Caco-2 (cell line): ENCODE results near the gene CDC123. TPM values are rescaled to one million over a fixed set of nuclear protein-coding genes. Genes with fewer than 3 reads are reported as not detected.

Experiments
- BruUV-seq: library from RNA; stranded (reverse); fragments of 400-500 nt; replicated peaks from 2 replicates; lab custom pipeline; 2021; lab: Mats Ljungman, UMichigan
- CTCF ChIA-PET: fragments of 300-600 bp; sonication (Branson Sonifier 250); formaldehyde crosslinking; loops from one replicate; lab custom pipeline; 2022; ENCODE audit warnings: antibody characterized with exemption; lab: Charles Lee
- POLR2A ChIA-PET: fragments of 300-600 bp; sonication (Branson Sonifier 250); formaldehyde crosslinking; loops from one replicate; lab custom pipeline; 2022; ENCODE audit warnings: antibody characterized with exemption; lab: Charles Lee
- DNase-seq, 2 experiments: peaks; one replicate each; pipeline versions ENCODE4 v3.0.0 to v3.0.0-alpha.2; 2020 to 2022
- H3K27me3 ChIP-seq: replicated peaks from 2 replicates; pipeline ENCODE4 v1.6.0; 2011; ENCODE audit warnings: low read length; ENCODE audit not compliant: control insufficient read depth, insufficient read depth
- H3K36me3 ChIP-seq: 2 replicates; pipeline ENCODE4 v1.5.1; 2011; ENCODE audit warnings: low read length; ENCODE audit not compliant: control insufficient read depth, insufficient read depth
- H3K4me1 ChIP-seq: fragments of 250-450 bp; sonication (Bioruptor Pico); 2 replicates; pipeline ENCODE4 v1.5.1; 2020; ENCODE audit warnings: mild to moderate bottlenecking
- H3K4me3 ChIP-seq: 2 replicates; pipeline ENCODE4 v1.5.1; 2011; ENCODE audit warnings: low read depth, mild to moderate bottlenecking, control low read depth, low read length
- H3K9me3 ChIP-seq: fragments of 250-450 bp; sonication (Bioruptor Pico); 2 replicates; pipeline ENCODE4 v1.5.1; 2020; ENCODE audit warnings: mild to moderate bottlenecking, moderate library complexity
- H3K27ac Mint-ChIP-seq: one replicate; pipeline ENCODE4 v1.8.0; 2022; ENCODE audit warnings: mixed read lengths; ENCODE audit not compliant: unreplicated experiment
- H3K27me3 Mint-ChIP-seq: one replicate; pipeline ENCODE4 v1.8.0; 2022; ENCODE audit warnings: mixed read lengths; ENCODE audit not compliant: insufficient read depth, unreplicated experiment
- H3K36me3 Mint-ChIP-seq: one replicate; pipeline ENCODE4 v1.8.0; 2022; ENCODE audit warnings: mild to moderate bottlenecking, mixed read lengths; ENCODE audit not compliant: insufficient read depth, unreplicated experiment
- H3K4me1 Mint-ChIP-seq: one replicate; pipeline ENCODE4 v1.8.0; 2022; ENCODE audit warnings: low read depth, mixed read lengths; ENCODE audit not compliant: unreplicated experiment
- H3K4me3 Mint-ChIP-seq: one replicate; pipeline ENCODE4 v1.8.0; 2022; ENCODE audit warnings: mild to moderate bottlenecking, moderate library complexity, mixed read lengths; ENCODE audit not compliant: unreplicated experiment
- H3K9me3 Mint-ChIP-seq: one replicate; pipeline ENCODE4 v1.8.0; 2022; ENCODE audit warnings: mixed read lengths; ENCODE audit not compliant: unreplicated experiment
- intact Hi-C: fragments of 100-400 bp; cut with micrococcal nuclease; formaldehyde crosslinking; loops from one replicate; pipeline ENCODE4 v1.10.0; 2022; ENCODE audit not compliant: unreplicated experiment
- total RNA-seq: library from RNA; stranded (reverse); gene quantifications from 2 replicates; pipeline ENCODE4 v1.2.3, GENCODE V29; 2022
- TF ChIP-seq, protein P1 (sequence below), 2 experiments: fragments of 200-600 bp in 1 of 2; IDR thresholded peaks; 1 replicate in 1 of 2; 2 replicates in 1 of 2; pipeline versions ENCODE4 v1.5.1 to v1.8.0; 2011 to 2022; ENCODE audit warnings: antibody characterized with exemption in 1 of 2, control low read depth in 1 of 2, inconsistent platforms in 1 of 2, low read depth in 1 of 2, low read length in 1 of 2, mild to moderate bottlenecking in 1 of 2, moderate library complexity in 1 of 2; ENCODE audit not compliant: insufficient read depth in 1 of 2, severe bottlenecking in 1 of 2, unreplicated experiment in 1 of 2

CDC123 gene
- total RNA-seq, 1 experiment from 2014 or later = 190 TPM

DNA sequence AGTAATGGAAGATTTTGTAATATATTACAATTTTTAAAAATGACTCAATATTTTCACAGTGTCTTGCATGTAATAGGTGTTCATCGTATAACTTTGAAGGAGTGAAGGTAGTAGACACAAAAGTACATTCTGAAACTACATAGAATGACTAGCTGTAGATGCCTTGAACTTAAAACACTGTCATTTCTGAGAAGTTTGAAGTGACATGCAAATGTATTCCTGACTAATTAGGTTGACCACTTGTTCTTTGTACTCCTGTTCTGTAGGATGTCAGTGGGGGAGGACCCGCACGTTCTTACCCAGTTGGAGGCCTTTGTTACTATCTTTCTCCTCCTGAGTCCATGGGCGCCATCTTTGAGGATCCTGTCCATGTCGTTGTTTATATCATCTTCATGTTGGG is 35.3 kb upstream of the CDC123 start:
- no peak overlapping the region for H3K27ac Mint-ChIP-seq
- TF ChIP-seq, protein P1, sequence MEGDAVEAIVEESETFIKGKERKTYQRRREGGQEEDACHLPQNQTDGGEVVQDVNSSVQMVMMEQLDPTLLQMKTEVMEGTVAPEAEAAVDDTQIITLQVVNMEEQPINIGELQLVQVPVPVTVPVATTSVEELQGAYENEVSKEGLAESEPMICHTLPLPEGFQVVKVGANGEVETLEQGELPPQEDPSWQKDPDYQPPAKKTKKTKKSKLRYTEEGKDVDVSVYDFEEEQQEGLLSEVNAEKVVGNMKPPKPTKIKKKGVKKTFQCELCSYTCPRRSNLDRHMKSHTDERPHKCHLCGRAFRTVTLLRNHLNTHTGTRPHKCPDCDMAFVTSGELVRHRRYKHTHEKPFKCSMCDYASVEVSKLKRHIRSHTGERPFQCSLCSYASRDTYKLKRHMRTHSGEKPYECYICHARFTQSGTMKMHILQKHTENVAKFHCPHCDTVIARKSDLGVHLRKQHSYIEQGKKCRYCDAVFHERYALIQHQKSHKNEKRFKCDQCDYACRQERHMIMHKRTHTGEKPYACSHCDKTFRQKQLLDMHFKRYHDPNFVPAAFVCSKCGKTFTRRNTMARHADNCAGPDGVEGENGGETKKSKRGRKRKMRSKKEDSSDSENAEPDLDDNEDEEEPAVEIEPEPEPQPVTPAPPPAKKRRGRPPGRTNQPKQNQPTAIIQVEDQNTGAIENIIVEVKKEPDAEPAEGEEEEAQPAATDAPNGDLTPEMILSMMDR (IDR thresholded peaks at IDR 0.05; ENCODE audit: insufficient read depth in 1 of 2, low read depth in 1 of 2, low read length in 1 of 2, severe bottlenecking in 1 of 2, unreplicated experiment in 1 of 2) = no peak
- H3K9me3 Mint-ChIP-seq = no peaks in the 10 kb centered on the region
- no peak overlapping the region for H3K4me3 Mint-ChIP-seq
- DNase-seq = no peak
- no TSS peak for BruUV-seq
- Histone ChIP-seq H3K36me3 (peaks cover 2% of the 10 kb centered on the region; the same call in 1 of the 2 replicates), H3K27me3 (no peaks in the 10 kb centered on the region), H3K4me1 (peaks cover 21% of the 10 kb centered on the region), H3K9me3 (no peaks in the 10 kb centered on the region), H3K4me3 (no peak overlapping the region)
- no peaks in the 10 kb centered on the region for H3K27me3 Mint-ChIP-seq
- intact Hi-C loops = no loop called here
- POLR2A ChIA-PET = no interaction called here
- CTCF ChIA-PET = no interaction called here
- peaks cover 49% of the 10 kb centered on the region for H3K36me3 Mint-ChIP-seq
- H3K4me1 Mint-ChIP-seq = peaks cover 16% of the 10 kb centered on the region

DNA sequence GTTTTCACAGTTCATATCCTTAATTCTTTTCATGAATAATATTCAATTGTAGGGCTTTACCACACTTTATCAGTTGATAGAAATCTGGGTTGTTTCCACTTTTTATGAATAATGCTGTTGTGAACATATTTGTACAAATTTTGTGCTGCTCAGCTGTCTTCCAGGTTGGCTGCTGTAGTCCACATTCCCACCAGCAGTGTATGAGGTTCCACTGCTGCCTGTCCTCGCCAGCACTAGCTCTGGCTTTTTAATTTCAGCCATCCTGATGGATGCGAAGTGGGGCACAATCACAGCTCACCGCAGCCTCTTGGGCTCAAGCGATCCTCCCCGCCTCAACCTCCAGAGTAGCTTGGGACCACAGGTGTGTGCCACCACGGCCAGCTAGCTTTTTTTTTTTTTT is 33.1 kb upstream of the CDC123 start:
- POLR2A ChIA-PET = interaction anchor here (0.6 kb wide), 3 partner anchors 130 to 845 kb away, joined by 3 to 7 read pairs (median 4); no protein-coding TSS in a partner anchor
- Mint-ChIP-seq H3K36me3 (peaks cover 51% of the 10 kb centered on the region), H3K4me3 (no peak overlapping the region), H3K27ac (no peak overlapping the region), H3K9me3 (no peaks in the 10 kb centered on the region), H3K27me3 (no peaks in the 10 kb centered on the region), H3K4me1 (peaks cover 1% of the 10 kb centered on the region)
- CTCF ChIA-PET = interaction anchor here (1.1 kb wide), 1 partner anchor 33 kb away, joined by 3 read pairs; no protein-coding TSS in a partner anchor
- Histone ChIP-seq H3K27me3 (no peaks in the 10 kb centered on the region), H3K9me3 (no peaks in the 10 kb centered on the region), H3K36me3 (peaks cover 2% of the 10 kb centered on the region; the same call in 1 of the 2 replicates), H3K4me1 (no peaks in the 10 kb centered on the region), H3K4me3 (no peak overlapping the region)
- TF ChIP-seq, protein P1 (IDR thresholded peaks at IDR 0.05; ENCODE audit: insufficient read depth in 1 of 2, low read depth in 1 of 2, low read length in 1 of 2, severe bottlenecking in 1 of 2, unreplicated experiment in 1 of 2) = no peak
- no TSS peak for BruUV-seq
- intact Hi-C loops = no loop called here
- no peak for DNase-seq

DNA sequence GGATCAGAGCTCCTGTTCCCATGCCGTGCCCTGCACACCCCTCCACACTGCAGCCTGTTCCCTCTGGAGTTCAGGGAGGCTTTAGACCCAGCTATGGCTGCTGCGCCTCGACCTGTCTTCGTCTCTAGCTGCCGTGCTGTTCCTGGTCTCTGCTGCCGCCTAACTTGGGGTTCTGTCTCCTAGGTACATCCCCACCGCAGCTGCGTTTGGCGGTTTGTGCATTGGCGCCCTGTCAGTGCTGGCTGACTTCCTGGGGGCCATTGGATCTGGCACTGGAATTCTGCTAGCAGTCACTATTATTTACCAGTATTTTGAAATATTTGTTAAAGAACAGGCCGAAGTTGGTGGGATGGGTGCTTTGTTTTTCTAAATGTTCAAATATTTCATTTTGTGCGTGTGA is 31.9 kb upstream of the CDC123 start:
- Mint-ChIP-seq H3K9me3 (no peaks in the 10 kb centered on the region), H3K27ac (no peak overlapping the region), H3K4me3 (no peak overlapping the region), H3K4me1 (no peaks in the 10 kb centered on the region), H3K36me3 (peaks cover 47% of the 10 kb centered on the region), H3K27me3 (no peaks in the 10 kb centered on the region)
- Histone ChIP-seq H3K9me3 (no peaks in the 10 kb centered on the region), H3K36me3 (peaks cover 2% of the 10 kb centered on the region; the same call in 1 of the 2 replicates), H3K4me1 (no peaks in the 10 kb centered on the region), H3K27me3 (no peaks in the 10 kb centered on the region), H3K4me3 (no peak overlapping the region)
- CTCF ChIA-PET = no interaction called here
- DNase-seq = no peak
- TF ChIP-seq, protein P1 (IDR thresholded peaks at IDR 0.05; ENCODE audit: insufficient read depth in 1 of 2, low read depth in 1 of 2, low read length in 1 of 2, severe bottlenecking in 1 of 2, unreplicated experiment in 1 of 2) = no peak
- intact Hi-C loops = no loop called here
- POLR2A ChIA-PET = no interaction called here
- BruUV-seq = no TSS peak
